Astrocyte of the cerebellum (primary cell): ENCODE data around the gene ARHGAP8.

ENCODE experiments used
- DNase-seq: peaks from one replicate; pipeline ENCODE4 v3.0.0-alpha.2; 2011; ENCODE audit warnings: low read depth
- H3K4me3 ChIP-seq: 2 replicates; pipeline ENCODE4 v1.5.1; 2011; ENCODE audit warnings: mild to moderate bottlenecking, low read depth, low read length, moderate library complexity
- CTCF ChIP-seq: IDR thresholded peaks from 2 replicates; pipeline ENCODE4 v1.5.1; 2012; ENCODE audit warnings: low read length, low read depth, moderate library complexity, mild to moderate bottlenecking; ENCODE audit errors: missing control alignments
- in situ Hi-C: cut with HindIII; loops from 2 replicates; pipeline ENCODE4 v1.10.0; 2017; ENCODE audit warnings: low sequenced_read_pairs

The ARHGAP8 gene

DNA sequence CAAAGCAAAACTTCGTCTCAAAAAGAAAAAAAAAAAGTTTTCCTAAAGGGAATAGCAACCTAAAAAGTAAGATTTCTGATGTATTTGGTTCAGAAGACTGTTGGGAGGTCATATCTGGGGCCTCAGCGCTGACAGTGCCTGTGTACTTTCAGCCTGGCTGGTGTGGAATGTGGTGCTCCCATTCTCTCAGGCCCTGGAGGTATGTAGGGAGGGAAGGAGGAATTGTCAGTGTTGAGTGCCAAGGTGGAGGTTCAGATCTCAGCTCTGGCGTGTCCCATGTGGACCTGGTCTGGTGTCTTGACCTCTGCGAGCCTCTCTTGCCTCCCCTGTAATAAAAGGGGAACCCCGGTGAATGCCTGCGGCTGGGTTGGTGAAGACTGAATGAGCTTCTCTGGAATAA, 28.0 kb upstream of the ARHGAP8 start:
- TF ChIP-seq CTCF, result no peak
- no peak overlapping the region for H3K4me3 ChIP-seq
- no peak for DNase-seq
- in situ Hi-C loops, result no loop called here

- TF ChIP-seq CTCF, result no peak
- in situ Hi-C loops, result no loop called here
- no peak for DNase-seq
- H3K4me3 ChIP-seq, result no peak overlapping the region
Observed at GRCh38 chr22:44724859-44725258, 27.5 kb upstream of the ARHGAP8 start.

DNA sequence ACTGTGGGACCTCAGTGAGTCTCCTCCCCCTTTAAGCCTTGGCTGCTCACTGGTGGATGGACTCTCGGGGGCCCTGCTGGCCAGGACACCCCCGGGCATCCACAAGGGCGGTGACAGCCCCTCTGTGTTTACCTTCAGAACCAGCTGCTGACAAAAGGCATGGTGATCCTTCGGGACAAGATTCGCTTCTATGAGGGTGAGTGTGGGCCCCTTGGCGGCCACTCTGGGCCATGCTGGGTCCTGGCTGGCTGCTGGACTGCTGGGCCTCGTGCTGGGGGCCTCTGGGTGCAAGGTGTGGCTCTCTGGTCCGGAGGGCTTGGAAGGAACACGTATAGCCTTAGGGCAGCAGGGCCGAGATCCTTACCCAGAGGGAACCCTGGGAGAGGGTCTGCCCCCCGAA, 25.9 kb upstream of the ARHGAP8 start:
- H3K4me3 ChIP-seq, result no peak overlapping the region
- TF ChIP-seq CTCF, result no peak
- in situ Hi-C loops, result no loop called here
- DNase-seq, result no peak

GRCh38 chr22:44727148-44727547, 25.2 kb upstream of the ARHGAP8 start:
- H3K4me3 ChIP-seq, result no peak overlapping the region
- no peak for DNase-seq
- no peak for TF ChIP-seq CTCF
- in situ Hi-C loops, result no loop called here

DNA sequence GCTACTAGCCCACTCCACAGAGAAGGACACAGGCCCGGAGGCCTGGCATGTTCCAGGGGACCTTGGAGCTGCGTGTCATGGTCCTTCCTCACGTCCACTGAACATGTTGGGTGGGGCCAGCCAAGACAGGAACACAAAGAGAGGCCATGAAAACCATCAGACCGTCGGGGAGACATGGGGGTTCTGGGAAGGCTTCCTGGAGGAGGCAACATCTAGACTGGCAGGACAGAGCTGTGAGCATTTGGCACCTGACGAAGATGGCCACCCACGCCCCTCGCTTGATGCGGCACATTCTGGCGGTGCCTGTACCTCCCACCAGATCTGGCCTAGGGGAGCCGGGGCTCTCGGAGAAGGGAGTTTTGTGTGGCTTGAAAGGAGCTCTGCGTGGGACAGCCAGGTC, 24.7 kb upstream of the ARHGAP8 start:
- no peak for TF ChIP-seq CTCF
- in situ Hi-C loops, result no loop called here
- H3K4me3 ChIP-seq, result no peak overlapping the region

GRCh38 chr22:44728761-44729324, 23.5 kb upstream of the ARHGAP8 start:
- no peak for TF ChIP-seq CTCF
- in situ Hi-C loops, result no loop called here
- H3K4me3 ChIP-seq, result no peak overlapping the region
- no peak for DNase-seq

More for the DNA sequence above, 24.7 kb upstream of the ARHGAP8 start:
- DNase-seq, result no peak
